NT2/D1 (cell line): Measurements from ENCODE around the gene ZCWPW1.

Source experiments
- SUZ12 ChIP-seq: IDR thresholded peaks from 2 replicates; pipeline ENCODE4 v1.6.1; 2011; ENCODE audit not compliant: insufficient read length, insufficient read depth; ENCODE audit errors: extremely low read depth
- YY1 ChIP-seq: IDR thresholded peaks from 2 replicates; pipeline ENCODE4 v1.6.1; 2011; ENCODE audit not compliant: insufficient read length, insufficient read depth

- no peak for TF ChIP-seq YY1
- no peak for TF ChIP-seq SUZ12
These were observed 41.6 kb downstream of the ZCWPW1 start for GRCh38 chr7:100386940-100387339.
